ENCODE measurements around the gene FBXW11. TPM values are rescaled to one million over a fixed set of nuclear protein-coding genes. Genes with fewer than 3 reads are reported as not detected.

Gene FBXW11
- 64.0 and 75.8 TPM in 2 replicates for total RNA-seq

GRCh38 chr5:172006321-172007174 lies at the start of gene FBXW11:
Gene FBXW11 (minus strand): TSS chr5:172006638. CDS start chr5:172006502, 136 bp downstream.

Other genes starting within 250 kb of the FBXW11 start
- gene SMIM23, start 220.8 kb downstream of the FBXW11 start, total RNA-seq: not detected in 2 replicates
- 44.7 and 45.1 TPM in 2 replicates for gene STK10, start 181.6 kb upstream of the FBXW11 start, total RNA-seq
- gene EFCAB9, start 187.5 kb upstream of the FBXW11 start, total RNA-seq: not detected in 2 replicates